ENCODE results near the gene BNIP5. TPM values are rescaled to one million over a fixed set of nuclear protein-coding genes. Genes with fewer than 3 reads are reported as not detected.

The BNIP5 gene, protein sequence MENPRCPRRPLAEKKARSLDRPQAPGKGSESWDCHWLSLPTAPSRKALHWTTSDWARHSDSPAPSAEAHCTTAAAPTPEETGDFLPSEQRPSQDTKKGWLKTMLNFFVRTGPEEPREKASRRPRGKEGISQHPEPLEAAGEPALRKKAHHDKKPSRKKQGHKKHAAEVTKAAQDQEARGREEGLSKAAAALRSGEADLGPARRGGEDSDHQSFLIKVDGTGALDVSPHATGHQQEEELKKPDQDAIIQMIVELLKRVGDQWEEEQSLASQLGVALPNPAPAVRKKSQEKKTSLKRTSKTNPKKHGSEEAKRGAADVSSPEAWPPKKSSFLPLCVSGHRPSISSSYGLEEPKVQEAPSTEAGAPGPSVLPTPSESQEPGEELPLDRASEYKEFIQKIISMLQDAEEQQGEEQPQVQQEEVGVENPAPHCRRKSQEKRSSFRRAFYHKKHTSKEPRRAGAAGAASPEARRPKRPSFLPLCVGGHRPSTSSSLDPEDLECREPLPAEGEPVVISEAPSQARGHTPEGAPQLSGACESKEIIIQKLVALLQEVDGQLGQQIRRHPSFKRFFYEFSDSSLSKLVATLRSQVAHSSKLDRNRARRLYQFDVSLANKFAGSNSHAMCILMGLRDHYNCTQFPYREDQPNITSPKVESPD
- 0.44 TPM for total RNA-seq
- not detected for polyA plus RNA-seq (ENCODE audit: insufficient read depth, low read depth, low replicate concordance)
- long read RNA-seq, donor 1 = 0 reads
- long read RNA-seq, donor 2 = 0 reads
- long read RNA-seq, donor 3 = 0 reads
- long read RNA-seq, donor 4 = 0 reads
- long read RNA-seq, donor 5 = 0 reads
- long read RNA-seq, donor 6 = 0 reads
- long read RNA-seq, donor 7 = 0 reads
- long read RNA-seq, donor 8 = 0 reads
- long read RNA-seq, donor 9 = 0 reads
- long read RNA-seq, donor 10 = 0 reads

DNA sequence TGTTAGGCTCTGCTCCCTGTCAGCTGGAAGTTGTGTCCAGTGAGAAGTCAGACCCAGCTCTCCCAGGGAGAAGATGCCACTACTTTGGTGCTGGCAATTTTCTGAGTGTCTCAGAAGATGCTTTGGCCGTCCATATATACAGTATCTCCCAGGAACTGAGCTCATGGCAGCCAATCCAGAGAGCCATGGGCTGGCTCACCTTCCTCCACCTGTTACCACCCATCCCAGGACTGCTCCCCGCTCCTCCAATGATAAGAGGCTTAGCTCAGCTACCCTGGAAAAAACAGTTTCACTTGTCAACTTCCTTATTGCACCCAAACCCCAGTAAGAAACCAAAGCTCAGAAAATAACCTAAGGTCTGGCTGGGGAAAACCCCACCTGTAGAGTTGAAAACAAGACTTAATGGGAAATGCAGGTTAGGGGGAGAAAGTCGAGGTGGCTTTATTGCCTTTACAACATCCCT, at the start of gene BNIP5:
TSS of gene BNIP5 (minus strand) at position 110 of the 463 bp plus-strand sequence. CDS start 6,198 bp downstream, outside the sequence.
- intact Hi-C loops (cut with DNase I) = no loop called here
- FAIRE-seq = no peak
- H3K4me3 ChIP-seq (ENCODE audit: low read length in 3 of 3) = no peak within 1 kb of the TSS
- H3K27me3 ChIP-seq (ENCODE audit: control insufficient read depth, insufficient read depth, low read length) = no peaks in the 10 kb centered on the region
- no peaks in the 10 kb centered on the region for H3K9me3 ChIP-seq (ENCODE audit: control insufficient read depth in 2 of 3, insufficient read depth in 1 of 3, low read length in 3 of 3)
- no peaks in the 10 kb centered on the region for H3K36me3 ChIP-seq (ENCODE audit: control insufficient read depth in 2 of 3, insufficient read depth in 3 of 3, low read length in 3 of 3)
- no peak for DNase-seq
- TF ChIP-seq, protein P1, sequence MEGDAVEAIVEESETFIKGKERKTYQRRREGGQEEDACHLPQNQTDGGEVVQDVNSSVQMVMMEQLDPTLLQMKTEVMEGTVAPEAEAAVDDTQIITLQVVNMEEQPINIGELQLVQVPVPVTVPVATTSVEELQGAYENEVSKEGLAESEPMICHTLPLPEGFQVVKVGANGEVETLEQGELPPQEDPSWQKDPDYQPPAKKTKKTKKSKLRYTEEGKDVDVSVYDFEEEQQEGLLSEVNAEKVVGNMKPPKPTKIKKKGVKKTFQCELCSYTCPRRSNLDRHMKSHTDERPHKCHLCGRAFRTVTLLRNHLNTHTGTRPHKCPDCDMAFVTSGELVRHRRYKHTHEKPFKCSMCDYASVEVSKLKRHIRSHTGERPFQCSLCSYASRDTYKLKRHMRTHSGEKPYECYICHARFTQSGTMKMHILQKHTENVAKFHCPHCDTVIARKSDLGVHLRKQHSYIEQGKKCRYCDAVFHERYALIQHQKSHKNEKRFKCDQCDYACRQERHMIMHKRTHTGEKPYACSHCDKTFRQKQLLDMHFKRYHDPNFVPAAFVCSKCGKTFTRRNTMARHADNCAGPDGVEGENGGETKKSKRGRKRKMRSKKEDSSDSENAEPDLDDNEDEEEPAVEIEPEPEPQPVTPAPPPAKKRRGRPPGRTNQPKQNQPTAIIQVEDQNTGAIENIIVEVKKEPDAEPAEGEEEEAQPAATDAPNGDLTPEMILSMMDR (IDR thresholded peaks at IDR 0.05; ENCODE audit: borderline replicate concordance, extremely low read depth, insufficient read depth) = no peak
- H3K9ac ChIP-seq (ENCODE audit: low read length in 3 of 3) = no peak within 1 kb of the TSS
- H3K27ac ChIP-seq (ENCODE audit: low read depth in 2 of 2, low read length in 2 of 2) = no peak within 1 kb of the TSS
- H3K4me1 ChIP-seq (ENCODE audit: control insufficient read depth in 2 of 3, insufficient read depth in 2 of 3, low read depth in 1 of 3, low read length in 3 of 3) = peaks cover 0 to 7% (median 0%) of the 10 kb centered on the region in 3 donors

DNA sequence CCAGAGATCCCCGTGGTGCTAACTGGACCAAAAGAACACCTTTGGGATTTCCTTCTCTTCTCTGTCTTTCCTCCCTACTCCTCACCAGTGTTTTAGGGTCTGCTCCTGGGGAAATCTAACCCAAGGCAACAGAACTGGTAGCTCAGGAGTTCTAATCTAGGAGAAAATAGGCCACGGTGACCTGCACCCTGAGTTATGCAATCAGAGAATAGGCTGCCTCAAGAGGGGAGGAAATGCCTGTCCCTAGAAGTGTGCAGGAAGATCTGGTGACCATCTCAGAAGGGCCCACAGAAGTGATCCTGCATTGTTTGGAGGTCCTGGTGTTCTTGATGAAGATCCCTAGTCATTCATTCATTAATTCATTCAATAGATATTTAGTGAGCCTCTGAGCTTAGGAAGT, 47.4 kb upstream of the BNIP5 start:
- Histone ChIP-seq H3K9me3 (ENCODE audit: control insufficient read depth in 2 of 3, insufficient read depth in 1 of 3, low read length in 3 of 3) (no peaks in the 10 kb centered on the region), H3K27ac (ENCODE audit: low read depth in 2 of 2, low read length in 2 of 2) (no peak overlapping the region), H3K9ac (ENCODE audit: low read length in 3 of 3) (no peak overlapping the region), H3K4me3 (ENCODE audit: low read length in 3 of 3) (no peak overlapping the region), H3K4me1 (ENCODE audit: control insufficient read depth in 2 of 3, insufficient read depth in 2 of 3, low read depth in 1 of 3, low read length in 3 of 3) (peaks cover 0 to 10% (median 0%) of the 10 kb centered on the region in 3 donors), H3K36me3 (ENCODE audit: control insufficient read depth in 2 of 3, insufficient read depth in 3 of 3, low read length in 3 of 3) (no peaks in the 10 kb centered on the region), H3K27me3 (ENCODE audit: control insufficient read depth, insufficient read depth, low read length) (peaks cover 15% of the 10 kb centered on the region)
- TF ChIP-seq, protein P1 (IDR thresholded peaks at IDR 0.05; ENCODE audit: borderline replicate concordance, extremely low read depth, insufficient read depth) = no peak
- DNase-seq (no peak), FAIRE-seq (no peak)
- intact Hi-C loops (cut with DNase I) = no loop called here

DNA sequence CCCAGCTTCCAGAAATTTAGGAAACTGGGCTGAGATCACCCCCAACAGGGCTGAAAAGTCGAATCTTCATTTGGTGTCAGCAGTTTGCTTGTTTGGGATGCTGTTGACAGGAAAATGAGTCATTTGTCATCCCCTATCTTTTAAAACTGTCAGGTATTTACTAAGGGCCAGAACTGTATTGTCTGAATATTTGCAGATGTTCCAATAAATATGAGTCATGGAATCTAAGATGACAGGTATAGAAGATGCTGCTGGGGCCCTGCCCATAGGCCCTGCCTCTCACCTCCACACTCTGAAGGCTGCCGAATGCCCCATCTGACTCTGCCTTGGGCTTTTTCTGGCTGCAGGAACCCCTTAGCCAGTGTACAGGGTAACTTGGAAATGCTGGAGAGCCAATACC, 46.9 kb upstream of the BNIP5 start:
- DNase-seq = no peak
- FAIRE-seq = no peak
- H3K4me3 ChIP-seq (ENCODE audit: low read length in 3 of 3) = no peak overlapping the region
- TF ChIP-seq, protein P1 (IDR thresholded peaks at IDR 0.05; ENCODE audit: borderline replicate concordance, extremely low read depth, insufficient read depth) = no peak
- peaks cover 15% of the 10 kb centered on the region for H3K27me3 ChIP-seq (ENCODE audit: control insufficient read depth, insufficient read depth, low read length)
- peaks cover 0 to 10% (median 0%) of the 10 kb centered on the region in 3 donors for H3K4me1 ChIP-seq (ENCODE audit: control insufficient read depth in 2 of 3, insufficient read depth in 2 of 3, low read depth in 1 of 3, low read length in 3 of 3)
- H3K36me3 ChIP-seq (ENCODE audit: control insufficient read depth in 2 of 3, insufficient read depth in 3 of 3, low read length in 3 of 3) = no peaks in the 10 kb centered on the region
- H3K9ac ChIP-seq (ENCODE audit: low read length in 3 of 3) = no peak overlapping the region
- no peaks in the 10 kb centered on the region for H3K9me3 ChIP-seq (ENCODE audit: control insufficient read depth in 2 of 3, insufficient read depth in 1 of 3, low read length in 3 of 3)
- H3K27ac ChIP-seq (ENCODE audit: low read depth in 2 of 2, low read length in 2 of 2) = no peak overlapping the region
- intact Hi-C loops (cut with DNase I) = no loop called here

Data from kidney (tissue), 22 donors.